WTC11 (cell line): ENCODE data around the gene AK6. TPM values are rescaled to one million over a fixed set of nuclear protein-coding genes. Genes with fewer than 3 reads are reported as not detected.

ENCODE experiments used
- ATAC-seq: fragments of 200-7000 bp; cut with Tn5 transposase; 2 replicates; pipeline ENCODE4 v1.10.0; 2021; ENCODE audit warnings: mild to moderate bottlenecking, moderate library complexity
- CTCF ChIA-PET: fragments of 300-600 bp; sonication (Branson Sonifier 250); formaldehyde crosslinking; loops from one replicate; lab custom pipeline; 2021; ENCODE audit warnings: antibody characterized with exemption; lab: Charles Lee
- POLR2A ChIA-PET: fragments of 350-600 bp; sonication (Branson Sonifier 250); formaldehyde crosslinking; loops from one replicate; lab custom pipeline; 2021; ENCODE audit warnings: antibody characterized with exemption; lab: Charles Lee
- DNase-seq: peaks from one replicate; pipeline ENCODE4 v3.0.0; 2021; ENCODE audit warnings: low spot score
- H3K27ac Mint-ChIP-seq: 2 replicates; pipeline ENCODE4 v1.8.0; 2021; ENCODE audit warnings: mixed read lengths
- H3K27me3 Mint-ChIP-seq: 2 replicates; pipeline ENCODE4 v1.8.0; 2021; ENCODE audit warnings: low read depth, mild to moderate bottlenecking, moderate library complexity, mixed read lengths
- H3K36me3 Mint-ChIP-seq: 2 replicates; pipeline ENCODE4 v1.8.0; 2021; ENCODE audit warnings: mixed read lengths
- H3K4me1 Mint-ChIP-seq: 2 replicates; pipeline ENCODE4 v1.8.0; 2022; ENCODE audit warnings: mixed read lengths
- H3K4me3 Mint-ChIP-seq: 2 replicates; pipeline ENCODE4 v1.8.0; 2021; ENCODE audit warnings: mild to moderate bottlenecking, moderate library complexity, mixed read lengths
- H3K9me3 Mint-ChIP-seq: 2 replicates; pipeline ENCODE4 v1.8.0; 2021; ENCODE audit warnings: mixed read lengths
- AFF4 ChIP-seq: sonication (generic); formaldehyde crosslinking; IDR thresholded peaks from 2 replicates; pipeline ENCODE4 v1.8.1; 2023; ENCODE audit warnings: mild to moderate bottlenecking, missing genetic modification reagents, borderline replicate concordance
- ATF1 ChIP-seq: sonication (generic); formaldehyde crosslinking; IDR thresholded peaks from 2 replicates; pipeline ENCODE4 v1.8.1; 2023; ENCODE audit warnings: mild to moderate bottlenecking, moderate library complexity, missing genetic modification reagents
- ATF6 ChIP-seq: sonication (generic); formaldehyde crosslinking; IDR thresholded peaks from 2 replicates; pipeline ENCODE4 v1.8.1; 2023; ENCODE audit warnings: mild to moderate bottlenecking, missing genetic modification reagents
- CDX4 ChIP-seq: fragments of 250-450 bp; sonication (Bioruptor Pico); IDR thresholded peaks from 2 replicates; pipeline ENCODE4 v1.9.0; 2021; ENCODE audit warnings: moderate library complexity, mild to moderate bottlenecking, inconsistent platforms, borderline replicate concordance
- ESRRA ChIP-seq: sonication (generic); formaldehyde crosslinking; IDR thresholded peaks from 2 replicates; pipeline ENCODE4 v1.8.1; 2022; ENCODE audit warnings: mild to moderate bottlenecking, missing genetic modification reagents, borderline replicate concordance
- HMGA2 ChIP-seq: fragments of 250-450 bp; sonication (Bioruptor Pico); IDR thresholded peaks from 2 replicates; pipeline ENCODE4 v1.4.0; 2021; ENCODE audit warnings: mild to moderate bottlenecking, moderate library complexity
- JUN ChIP-seq: sonication (generic); formaldehyde crosslinking; IDR thresholded peaks from 2 replicates; pipeline ENCODE4 v1.8.0; 2023; ENCODE audit warnings: mild to moderate bottlenecking, missing genetic modification reagents
- MAX ChIP-seq: sonication (generic); formaldehyde crosslinking; IDR thresholded peaks from 2 replicates; pipeline ENCODE4 v1.8.0; 2022; ENCODE audit warnings: mild to moderate bottlenecking, missing genetic modification reagents
- MYBL2 ChIP-seq: sonication (generic); formaldehyde crosslinking; IDR thresholded peaks from 2 replicates; pipeline ENCODE4 v1.8.1; 2023; ENCODE audit warnings: mild to moderate bottlenecking, moderate library complexity, missing genetic modification reagents
- OVOL2 ChIP-seq: fragments of 250-450 bp; sonication (Bioruptor Pico); IDR thresholded peaks from 2 replicates; pipeline ENCODE4 v1.9.0; 2021; ENCODE audit warnings: mild to moderate bottlenecking, borderline replicate concordance
- PREB ChIP-seq: sonication (generic); formaldehyde crosslinking; IDR thresholded peaks from 2 replicates; pipeline ENCODE4 v1.8.1; 2022; ENCODE audit warnings: mild to moderate bottlenecking, missing genetic modification reagents, moderate library complexity, borderline replicate concordance
- RELA ChIP-seq: sonication (generic); formaldehyde crosslinking; IDR thresholded peaks from 2 replicates; pipeline ENCODE4 v1.8.1; 2022; ENCODE audit warnings: missing genetic modification reagents, mild to moderate bottlenecking, borderline replicate concordance
- SP1 ChIP-seq: sonication (generic); formaldehyde crosslinking; conservative IDR thresholded peaks from 2 replicates; pipeline ENCODE4 v1.8.1; 2022; ENCODE audit warnings: missing genetic modification reagents
- ZNF416 ChIP-seq: fragments of 250-450 bp; sonication (Bioruptor Pico); IDR thresholded peaks from 2 replicates; pipeline ENCODE4 v1.9.0; 2021; ENCODE audit warnings: mild to moderate bottlenecking, inconsistent platforms
- ZNF423 ChIP-seq: fragments of 250-450 bp; sonication (Bioruptor Pico); IDR thresholded peaks from 2 replicates; pipeline ENCODE4 v2.1.2; 2022; ENCODE audit warnings: mild to moderate bottlenecking, moderate library complexity
- total RNA-seq: library from RNA; stranded (reverse); gene quantifications from 3 replicates; pipeline ENCODE4 v1.2.3, GENCODE V29; 2021
- TF ChIP-seq, protein P1 (sequence below): fragments of 250-450 bp; sonication (Bioruptor Pico); conservative IDR thresholded peaks from 2 replicates; pipeline ENCODE4 v1.9.0; 2021; ENCODE audit warnings: mild to moderate bottlenecking
- TF ChIP-seq, protein P2 (sequence below): sonication (generic); formaldehyde crosslinking; IDR thresholded peaks from 2 replicates; pipeline ENCODE4 v1.8.0; 2023; ENCODE audit warnings: missing genetic modification reagents, mild to moderate bottlenecking, borderline replicate concordance

AK6 gene
- total RNA-seq, 1 experiment from 2014 or later: 43.1 TPM

DNA sequence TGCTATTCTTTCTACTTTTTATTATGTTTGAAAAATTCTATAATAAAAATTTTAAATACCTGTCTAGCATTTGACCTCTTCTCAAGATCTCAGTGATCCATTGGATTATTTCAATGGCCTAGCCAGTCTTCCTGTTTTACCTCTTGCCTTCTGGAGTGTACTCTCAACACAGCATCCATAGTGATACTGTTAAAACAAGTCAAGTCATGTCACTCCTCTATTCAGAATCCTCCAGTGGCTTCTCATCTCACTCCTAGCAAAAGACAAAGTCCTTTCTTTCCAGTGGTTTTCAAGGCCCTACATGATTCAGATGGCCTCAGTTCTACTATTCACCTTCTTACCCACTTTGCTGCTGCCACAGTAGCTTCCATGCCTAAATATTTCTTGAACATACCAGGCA, 47.4 kb upstream of the AK6 start:
- Mint-ChIP-seq H3K27me3 (no peaks in the 10 kb centered on the region), H3K4me3 (peak overlapping the region; percentile 38), H3K27ac (no peak overlapping the region), H3K36me3 (peaks cover 23% of the 10 kb centered on the region), H3K4me1 (peaks cover 17% of the 10 kb centered on the region), H3K9me3 (peaks cover 7% of the 10 kb centered on the region)
- POLR2A ChIA-PET: interaction anchor here (0.6 kb wide), 1 partner anchor 10 kb away, joined by 4 read pairs; no protein-coding TSS in a partner anchor
- CTCF ChIA-PET: no interaction called here
- no peak for TF ChIP-seq SP1
- no peak for TF ChIP-seq HMGA2 (CRISPR knock-in tag)
- TF ChIP-seq AFF4 (CRISPR knock-in tag): no peak
- ATAC-seq (no peak), DNase-seq (no peak)

- Mint-ChIP-seq H3K27ac (peak overlapping the region; percentile 96), H3K4me3 (peak overlapping the region; percentile 91), H3K4me1 (peaks cover 17% of the 10 kb centered on the region), H3K36me3 (peaks cover 27% of the 10 kb centered on the region), H3K9me3 (peaks cover 6% of the 10 kb centered on the region), H3K27me3 (no peaks in the 10 kb centered on the region)
- DNase-seq (no peak), ATAC-seq (peak; percentile 5; the same call in 1 of the 2 replicates)
- ChIA-PET POLR2A (interaction anchor here (1.9 kb wide), 1 partner anchor 77 kb away, joined by 6 read pairs; no protein-coding TSS in a partner anchor), CTCF (no interaction called here)
- TF ChIP-seq, protein P1, sequence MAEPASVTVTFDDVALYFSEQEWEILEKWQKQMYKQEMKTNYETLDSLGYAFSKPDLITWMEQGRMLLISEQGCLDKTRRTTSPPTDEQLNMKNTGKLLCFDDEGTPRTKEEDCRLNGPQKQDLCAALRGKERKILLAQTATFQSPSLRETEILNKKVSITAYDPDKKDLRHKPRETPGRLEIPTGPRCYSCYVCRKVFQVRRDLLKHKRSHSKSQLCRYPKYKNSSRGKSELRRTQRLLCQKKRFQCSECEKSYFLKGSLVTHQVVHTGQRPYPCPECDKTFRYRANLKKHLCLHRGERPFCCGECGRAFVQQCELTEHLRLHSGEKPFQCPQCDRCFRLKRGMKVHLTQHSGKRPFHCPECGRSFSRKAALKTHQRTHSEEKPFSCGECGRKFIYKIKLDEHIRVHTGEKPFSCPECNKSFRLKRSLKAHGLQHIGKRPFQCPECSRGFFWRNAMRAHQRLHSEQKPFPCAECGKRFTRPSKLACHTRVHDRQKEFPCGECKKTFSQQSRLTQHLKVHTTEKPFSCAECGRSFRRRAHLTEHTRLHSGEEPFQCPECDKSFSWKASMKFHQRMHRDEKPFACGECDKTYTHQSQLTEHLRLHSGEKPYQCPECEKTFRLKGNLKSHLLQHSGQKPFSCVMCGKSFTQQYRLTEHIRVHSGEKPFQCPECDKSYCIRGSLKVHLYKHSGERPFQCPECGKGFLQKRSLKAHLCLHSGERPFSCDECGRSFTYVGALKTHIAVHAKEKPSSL (CRISPR knock-in tag): no peak
- no peak for TF ChIP-seq ATF6 (CRISPR knock-in tag)
- TF ChIP-seq JUN (CRISPR knock-in tag): no peak
- no peak for TF ChIP-seq OVOL2 (CRISPR knock-in tag)
- TF ChIP-seq ESRRA (CRISPR knock-in tag): no peak
- no peak for TF ChIP-seq CDX4 (CRISPR knock-in tag)
- TF ChIP-seq MAX (CRISPR knock-in tag): no peak
- TF ChIP-seq ATF1 (CRISPR knock-in tag): no peak
- no peak for TF ChIP-seq ZNF416 (CRISPR knock-in tag)
- no peak for TF ChIP-seq ZNF423 (CRISPR knock-in tag)
- no peak for TF ChIP-seq MYBL2 (CRISPR knock-in tag)
- no peak for TF ChIP-seq PREB (CRISPR knock-in tag)
- TF ChIP-seq, protein P2, sequence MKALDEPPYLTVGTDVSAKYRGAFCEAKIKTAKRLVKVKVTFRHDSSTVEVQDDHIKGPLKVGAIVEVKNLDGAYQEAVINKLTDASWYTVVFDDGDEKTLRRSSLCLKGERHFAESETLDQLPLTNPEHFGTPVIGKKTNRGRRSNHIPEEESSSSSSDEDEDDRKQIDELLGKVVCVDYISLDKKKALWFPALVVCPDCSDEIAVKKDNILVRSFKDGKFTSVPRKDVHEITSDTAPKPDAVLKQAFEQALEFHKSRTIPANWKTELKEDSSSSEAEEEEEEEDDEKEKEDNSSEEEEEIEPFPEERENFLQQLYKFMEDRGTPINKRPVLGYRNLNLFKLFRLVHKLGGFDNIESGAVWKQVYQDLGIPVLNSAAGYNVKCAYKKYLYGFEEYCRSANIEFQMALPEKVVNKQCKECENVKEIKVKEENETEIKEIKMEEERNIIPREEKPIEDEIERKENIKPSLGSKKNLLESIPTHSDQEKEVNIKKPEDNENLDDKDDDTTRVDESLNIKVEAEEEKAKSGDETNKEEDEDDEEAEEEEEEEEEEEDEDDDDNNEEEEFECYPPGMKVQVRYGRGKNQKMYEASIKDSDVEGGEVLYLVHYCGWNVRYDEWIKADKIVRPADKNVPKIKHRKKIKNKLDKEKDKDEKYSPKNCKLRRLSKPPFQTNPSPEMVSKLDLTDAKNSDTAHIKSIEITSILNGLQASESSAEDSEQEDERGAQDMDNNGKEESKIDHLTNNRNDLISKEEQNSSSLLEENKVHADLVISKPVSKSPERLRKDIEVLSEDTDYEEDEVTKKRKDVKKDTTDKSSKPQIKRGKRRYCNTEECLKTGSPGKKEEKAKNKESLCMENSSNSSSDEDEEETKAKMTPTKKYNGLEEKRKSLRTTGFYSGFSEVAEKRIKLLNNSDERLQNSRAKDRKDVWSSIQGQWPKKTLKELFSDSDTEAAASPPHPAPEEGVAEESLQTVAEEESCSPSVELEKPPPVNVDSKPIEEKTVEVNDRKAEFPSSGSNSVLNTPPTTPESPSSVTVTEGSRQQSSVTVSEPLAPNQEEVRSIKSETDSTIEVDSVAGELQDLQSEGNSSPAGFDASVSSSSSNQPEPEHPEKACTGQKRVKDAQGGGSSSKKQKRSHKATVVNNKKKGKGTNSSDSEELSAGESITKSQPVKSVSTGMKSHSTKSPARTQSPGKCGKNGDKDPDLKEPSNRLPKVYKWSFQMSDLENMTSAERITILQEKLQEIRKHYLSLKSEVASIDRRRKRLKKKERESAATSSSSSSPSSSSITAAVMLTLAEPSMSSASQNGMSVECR: no peak
- TF ChIP-seq RELA (CRISPR knock-in tag): no peak
Observed at GRCh38 chr5:69416180-69416579, 46.9 kb upstream of the AK6 start.
